Mesothelial cell of epicardium (in vitro differentiated cells): Measurements from ENCODE around the gene CEP85. TPM values are rescaled to one million over a fixed set of nuclear protein-coding genes. Genes with fewer than 3 reads are reported as not detected.

ENCODE experiments used
- DNase-seq, 2 experiments: peaks; one replicate each; pipeline ENCODE4 v3.0.0; 2021; ENCODE audit warnings: low spot score in 2 of 2; ENCODE audit not compliant: unreplicated experiment in 2 of 2
- H3K27ac Mint-ChIP-seq: 2 replicates; pipeline ENCODE4 v1.8.0; 2021; ENCODE audit warnings: mixed read lengths
- H3K27me3 Mint-ChIP-seq: 2 replicates; pipeline ENCODE4 v1.8.0; 2021; ENCODE audit warnings: low read depth, mixed read lengths
- H3K36me3 Mint-ChIP-seq: 2 replicates; pipeline ENCODE4 v1.8.0; 2021; ENCODE audit warnings: mixed read lengths
- H3K4me1 Mint-ChIP-seq: 2 replicates; pipeline ENCODE4 v1.8.0; 2021; ENCODE audit warnings: mixed read lengths
- H3K4me3 Mint-ChIP-seq: 2 replicates; pipeline ENCODE4 v1.8.0; 2021; ENCODE audit warnings: mild to moderate bottlenecking, moderate library complexity, mixed read lengths
- H3K9me3 Mint-ChIP-seq: 2 replicates; pipeline ENCODE4 v1.8.0; 2021; ENCODE audit warnings: mixed read lengths
- CTCF ChIP-seq: fragments of 200-600 bp; sonication (generic); IDR thresholded peaks from one replicate; pipeline ENCODE4 v1.5.0; 2021; ENCODE audit warnings: antibody characterized with exemption; ENCODE audit not compliant: unreplicated experiment
- total RNA-seq: library from RNA; stranded (reverse); gene quantifications from 3 replicates; pipeline ENCODE4 v1.2.1, GENCODE V29; 2021

Gene CEP85
- total RNA-seq, 1 donor from 2014 or later: 20.3 TPM

- no peaks in the 10 kb centered on the region for H3K36me3 Mint-ChIP-seq
- H3K27ac Mint-ChIP-seq: no peak overlapping the region
- H3K9me3 Mint-ChIP-seq: no peaks in the 10 kb centered on the region
- peaks cover 11% of the 10 kb centered on the region for H3K4me1 Mint-ChIP-seq
- no peak for DNase-seq
- no peaks in the 10 kb centered on the region for H3K27me3 Mint-ChIP-seq
- TF ChIP-seq CTCF: no peak
- H3K4me3 Mint-ChIP-seq: no peak overlapping the region
Observed at GRCh38 chr1:26315874-26316850, 82.2 kb downstream of the CEP85 start.

- Mint-ChIP-seq H3K27me3 (no peaks in the 10 kb centered on the region), H3K27ac (peak overlapping the region; percentile 8), H3K4me1 (peaks cover 14% of the 10 kb centered on the region), H3K36me3 (no peaks in the 10 kb centered on the region), H3K9me3 (no peaks in the 10 kb centered on the region), H3K4me3 (no peak overlapping the region)
- no peak for DNase-seq
- TF ChIP-seq CTCF: no peak
Observed at GRCh38 chr1:26317146-26317545, 83.1 kb downstream of the CEP85 start.

GRCh38 chr1:26317612-26318337, 83.8 kb downstream of the CEP85 start, which contains the start of gene CD52:
Gene CD52, plus strand, starts transcription at chr1:26317958. Its CDS starts 60 bp downstream, at chr1:26318018.
- H3K27me3 Mint-ChIP-seq: no peaks in the 10 kb centered on the region
- H3K9me3 Mint-ChIP-seq: no peaks in the 10 kb centered on the region
- H3K36me3 Mint-ChIP-seq: peaks cover 2% of the 10 kb centered on the region
- no peak within 1 kb of the TSS for H3K4me3 Mint-ChIP-seq
- DNase-seq: no peak
- H3K27ac Mint-ChIP-seq: peak within 1 kb of the TSS; percentile 44
- peaks cover 14% of the 10 kb centered on the region for H3K4me1 Mint-ChIP-seq
- no peak for TF ChIP-seq CTCF

GRCh38 chr1:26318338-26319064, 84.5 kb downstream of the CEP85 start:
- no peak for TF ChIP-seq CTCF
- H3K4me3 Mint-ChIP-seq: no peak overlapping the region
- H3K36me3 Mint-ChIP-seq: peaks cover 7% of the 10 kb centered on the region
- no peaks in the 10 kb centered on the region for H3K27me3 Mint-ChIP-seq
- H3K27ac Mint-ChIP-seq: no peak overlapping the region
- DNase-seq: no peak
- H3K4me1 Mint-ChIP-seq: peaks cover 14% of the 10 kb centered on the region
- no peaks in the 10 kb centered on the region for H3K9me3 Mint-ChIP-seq

- H3K9me3 Mint-ChIP-seq: no peaks in the 10 kb centered on the region
- no peak overlapping the region for H3K4me3 Mint-ChIP-seq
Observed at GRCh38 chr1:26320896-26321295, 86.9 kb downstream of the CEP85 start.

More at GRCh38 chr1:26320896-26321295, 86.9 kb downstream of the CEP85 start:
- Mint-ChIP-seq H3K4me1 (peaks cover 14% of the 10 kb centered on the region), H3K36me3 (peaks cover 9% of the 10 kb centered on the region), H3K27me3 (no peaks in the 10 kb centered on the region), H3K27ac (no peak overlapping the region)
- DNase-seq: no peak
- TF ChIP-seq CTCF: no peak
